CD14-positive monocyte (primary cell): ENCODE results near the gene FIGLA. TPM values are rescaled to one million over a fixed set of nuclear protein-coding genes. Genes with fewer than 3 reads are reported as not detected.

Source experiments
- DNase-seq, 3 donors: peaks; one replicate each; pipeline ENCODE4 v3.0.0-alpha.2; 2011 to 2022
- H2AFZ ChIP-seq: 2 replicates; pipeline ENCODE4 v1.6.0; 2012; ENCODE audit warnings: mild to moderate bottlenecking, low read depth, low read length, inconsistent platforms; ENCODE audit not compliant: insufficient read depth, poor library complexity, severe bottlenecking
- H3K27ac ChIP-seq, 2 donors: 1 replicate in 1 of 2; 2 replicates in 1 of 2; pipeline ENCODE4 v1.5.1; 2012 to 2013; ENCODE audit warnings: low read length in 2 of 2, control low read depth in 1 of 2, inconsistent platforms in 1 of 2, low read depth in 1 of 2, mild to moderate bottlenecking in 1 of 2
- H3K27me3 ChIP-seq, 2 donors: one replicate each; pipeline versions ENCODE4 v1.6.0 to v1.6.1; 2011 to 2013; ENCODE audit warnings: low read length in 2 of 2; ENCODE audit not compliant: control insufficient read depth in 2 of 2, insufficient read depth in 2 of 2
- H3K36me3 ChIP-seq, 2 donors: replicated peaks in 1 of 2; 1 replicate in 1 of 2; 2 replicates in 1 of 2; pipeline versions ENCODE4 v1.5.1 to v1.6.1; 2012 to 2013; ENCODE audit warnings: low read length in 2 of 2, control low read depth in 1 of 2, inconsistent platforms in 1 of 2, mild to moderate bottlenecking in 1 of 2; ENCODE audit not compliant: insufficient read depth in 2 of 2, control insufficient read depth in 1 of 2
- H3K4me1 ChIP-seq, 2 donors: 1 replicate in 1 of 2; 2 replicates in 1 of 2; pipeline versions ENCODE4 v1.5.1 to v1.6.1; 2012 to 2013; ENCODE audit warnings: low read length in 2 of 2, control low read depth in 1 of 2, inconsistent platforms in 1 of 2, mild to moderate bottlenecking in 1 of 2, moderate library complexity in 1 of 2; ENCODE audit not compliant: insufficient read depth in 2 of 2, control insufficient read depth in 1 of 2
- H3K4me2 ChIP-seq: replicated peaks from 2 replicates; pipeline ENCODE3; 2012; ENCODE audit warnings: low read length, moderate library complexity, mild to moderate bottlenecking; ENCODE audit not compliant: poor library complexity, severe bottlenecking; ENCODE audit errors: extremely low read depth
- H3K4me3 ChIP-seq, 3 experiments: fragments of 200-600 bp in 1 of 3; sonication (generic) in 1 of 3; replicated peaks in 1 of 3; 1 replicate in 2 of 3; 2 replicates in 1 of 3; pipeline ENCODE4 v1.5.1; 2011 to 2013; ENCODE audit warnings: low read length in 3 of 3, mild to moderate bottlenecking in 3 of 3, control low read depth in 2 of 3, low read depth in 2 of 3, inconsistent platforms in 1 of 3, moderate library complexity in 1 of 3
- H3K79me2 ChIP-seq: 2 replicates; pipeline ENCODE4 v1.6.0; 2012; ENCODE audit warnings: mild to moderate bottlenecking, control low read depth, inconsistent platforms, low read length, moderate library complexity; ENCODE audit not compliant: insufficient read depth
- H3K9ac ChIP-seq: 2 replicates; pipeline ENCODE4 v1.6.0; 2017; ENCODE audit warnings: low read length, mild to moderate bottlenecking; ENCODE audit not compliant: insufficient read depth, poor library complexity, severe bottlenecking
- H3K9me3 ChIP-seq, 2 donors: replicated peaks in 1 of 2; 1 replicate in 1 of 2; 2 replicates in 1 of 2; pipeline versions ENCODE4 v1.5.1 to v1.6.1; 2012 to 2013; ENCODE audit warnings: low read length in 2 of 2, control low read depth in 1 of 2; ENCODE audit not compliant: control insufficient read depth in 1 of 2, insufficient read depth in 1 of 2
- H4K20me1 ChIP-seq: 2 replicates; pipeline ENCODE4 v1.6.0; 2012; ENCODE audit warnings: mild to moderate bottlenecking, low read length, control low read depth, moderate library complexity; ENCODE audit not compliant: insufficient read depth
- H3K27ac Mint-ChIP-seq, 7 donors: one replicate each; pipeline ENCODE4 v1.8.0; 2020; ENCODE audit warnings: mild to moderate bottlenecking in 7 of 7, mixed read lengths in 7 of 7, moderate library complexity in 6 of 7, inconsistent platforms in 2 of 7
- H3K27me3 Mint-ChIP-seq, 3 donors: one replicate each; pipeline ENCODE4 v1.8.0; 2021 to 2022; ENCODE audit warnings: low read depth in 3 of 3, mild to moderate bottlenecking in 3 of 3, mixed read lengths in 3 of 3, moderate library complexity in 3 of 3, inconsistent platforms in 1 of 3
- H3K36me3 Mint-ChIP-seq, 2 donors: one replicate each; pipeline ENCODE4 v1.8.0; 2020; ENCODE audit warnings: mixed read lengths in 2 of 2, inconsistent platforms in 1 of 2, mild to moderate bottlenecking in 1 of 2
- H3K4me1 Mint-ChIP-seq: one replicate; pipeline ENCODE4 v1.8.0; 2020; ENCODE audit warnings: mild to moderate bottlenecking, mixed read lengths
- H3K4me3 Mint-ChIP-seq, 2 donors: one replicate each; pipeline ENCODE4 v1.8.0; 2020; ENCODE audit warnings: mild to moderate bottlenecking in 2 of 2, mixed read lengths in 2 of 2, moderate library complexity in 1 of 2
- H3K9me3 Mint-ChIP-seq, 7 donors: one replicate each; pipeline ENCODE4 v1.8.0; 2020 to 2022; ENCODE audit warnings: mixed read lengths in 7 of 7, mild to moderate bottlenecking in 6 of 7, moderate library complexity in 6 of 7, inconsistent platforms in 2 of 7
- WGBS: methylation state at CpG from one replicate; pipeline ENCODE4 v1.1.5; 2013; ENCODE audit warnings: missing lambda C conversion rate; ENCODE audit not compliant: insufficient coverage; 5-methylcytosine and 5-hydroxymethylcytosine counted together
- intact Hi-C, 2 donors: fragments of 100-400 bp; cut with micrococcal nuclease; formaldehyde crosslinking; loops; one replicate each; pipeline versions ENCODE4 v1.15.0 to v1.15.1; 2023
- polyA plus RNA-seq, 3 donors: library from polyadenylated mRNA; depleted of rRNA in 1 of 3; unstranded in 2 of 3; stranded (reverse) in 1 of 3; fragments of 300-500 nt in 2 of 3; fragments of >200 nt in 1 of 3; fragmentation: Illumina TruSeq in 2 of 3; gene quantifications; 1 replicate in 2 of 3; 2 replicates in 1 of 3; pipeline ENCODE4 v1.2.3, GENCODE V29; 2012 to 2021
- TF ChIP-seq, protein P1 (sequence below): fragments of 200-600 bp; IDR thresholded peaks from one replicate; pipeline ENCODE4 v1.8.0; 2022; ENCODE audit warnings: antibody characterized with exemption, mild to moderate bottlenecking

FIGLA gene
- polyA plus RNA-seq, 3 donors, result 0.13 TPM; not detected in 2

DNA sequence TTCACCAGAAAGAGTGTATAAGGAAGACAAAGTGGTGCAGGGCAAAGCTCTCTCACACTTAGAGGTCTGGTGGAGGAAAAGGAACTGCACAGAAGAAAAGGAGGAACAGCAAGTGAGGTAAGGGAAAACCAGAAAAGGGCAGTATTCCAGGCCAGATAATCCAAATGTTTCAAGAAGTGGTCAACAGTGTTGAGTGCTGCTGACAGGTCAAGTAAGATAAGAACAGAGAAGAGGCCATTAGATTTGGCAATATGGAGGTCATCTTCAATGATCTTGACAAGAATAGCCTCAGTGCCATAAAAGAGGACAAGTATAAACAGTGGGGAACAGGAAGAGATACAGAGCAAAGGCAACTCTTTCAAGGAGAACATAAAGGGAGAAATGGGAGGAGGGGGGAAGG is 37.4 kb downstream of the FIGLA start:
- no peak overlapping the region for H3K27ac Mint-ChIP-seq
- intact Hi-C loops, result no loop called here
- DNase-seq, result no peak

DNA sequence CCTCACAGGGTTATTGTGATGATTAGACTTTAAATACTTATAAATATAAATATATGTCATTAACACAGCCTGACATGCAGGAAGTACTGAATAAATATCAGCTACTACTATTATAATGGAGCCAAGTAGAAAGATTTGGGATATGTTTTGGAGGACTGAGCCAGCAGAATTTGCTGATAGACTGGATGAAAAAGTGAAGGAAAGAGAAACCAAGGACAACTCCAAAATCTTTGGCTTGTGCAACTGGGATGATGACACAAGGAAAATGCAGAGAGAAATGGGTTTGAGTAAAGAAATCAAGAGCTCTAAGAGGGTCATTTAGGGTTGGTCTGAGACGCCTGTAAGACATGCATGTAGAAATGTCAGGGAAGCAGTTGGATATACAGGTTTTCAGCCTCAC is 38.0 kb downstream of the FIGLA start:
- Mint-ChIP-seq H3K27ac (no peak overlapping the region), H3K27me3 (peaks cover 5 to 13% (median 11%) of the 10 kb centered on the region in 3 donors), H3K36me3 (no peaks in the 10 kb centered on the region), H3K4me1 (no peaks in the 10 kb centered on the region), H3K9me3 (peaks cover 0 to 2% (median under 1%) of the 10 kb centered on the region in 7 donors), H3K4me3 (no peak overlapping the region)
- Histone ChIP-seq H3K4me3 (no peak overlapping the region), H3K4me1 (no peaks in the 10 kb centered on the region), H2AFZ (no peak overlapping the region), H3K27ac (no peak overlapping the region), H4K20me1 (no peaks in the 10 kb centered on the region), H3K4me2 (no peak overlapping the region), H3K79me2 (no peaks in the 10 kb centered on the region), H3K27me3 (peaks cover 6 to 9% of the 10 kb centered on the region in 2 donors), H3K36me3 (no peaks in the 10 kb centered on the region), H3K9me3 (no peaks in the 10 kb centered on the region), H3K9ac (no peak overlapping the region)
- DNase-seq, result no peak
- WGBS, result 100% methylated on average over 1 of the region's 1 CpG
- TF ChIP-seq, protein P1, sequence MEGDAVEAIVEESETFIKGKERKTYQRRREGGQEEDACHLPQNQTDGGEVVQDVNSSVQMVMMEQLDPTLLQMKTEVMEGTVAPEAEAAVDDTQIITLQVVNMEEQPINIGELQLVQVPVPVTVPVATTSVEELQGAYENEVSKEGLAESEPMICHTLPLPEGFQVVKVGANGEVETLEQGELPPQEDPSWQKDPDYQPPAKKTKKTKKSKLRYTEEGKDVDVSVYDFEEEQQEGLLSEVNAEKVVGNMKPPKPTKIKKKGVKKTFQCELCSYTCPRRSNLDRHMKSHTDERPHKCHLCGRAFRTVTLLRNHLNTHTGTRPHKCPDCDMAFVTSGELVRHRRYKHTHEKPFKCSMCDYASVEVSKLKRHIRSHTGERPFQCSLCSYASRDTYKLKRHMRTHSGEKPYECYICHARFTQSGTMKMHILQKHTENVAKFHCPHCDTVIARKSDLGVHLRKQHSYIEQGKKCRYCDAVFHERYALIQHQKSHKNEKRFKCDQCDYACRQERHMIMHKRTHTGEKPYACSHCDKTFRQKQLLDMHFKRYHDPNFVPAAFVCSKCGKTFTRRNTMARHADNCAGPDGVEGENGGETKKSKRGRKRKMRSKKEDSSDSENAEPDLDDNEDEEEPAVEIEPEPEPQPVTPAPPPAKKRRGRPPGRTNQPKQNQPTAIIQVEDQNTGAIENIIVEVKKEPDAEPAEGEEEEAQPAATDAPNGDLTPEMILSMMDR, result no peak
- intact Hi-C loops, result no loop called here

More for the DNA sequence above, 37.4 kb downstream of the FIGLA start:
- H3K9ac ChIP-seq, result no peak overlapping the region
- H3K4me1 ChIP-seq, result no peaks in the 10 kb centered on the region
- H3K4me2 ChIP-seq, result no peak overlapping the region
- no peak overlapping the region for H3K4me3 Mint-ChIP-seq
- H3K36me3 ChIP-seq, result no peaks in the 10 kb centered on the region
- no peak overlapping the region for H3K4me3 ChIP-seq
- no peaks in the 10 kb centered on the region for H3K9me3 ChIP-seq
- peaks cover 5 to 14% (median 13%) of the 10 kb centered on the region in 3 donors for H3K27me3 Mint-ChIP-seq
- H3K36me3 Mint-ChIP-seq, result no peaks in the 10 kb centered on the region
- H3K27ac ChIP-seq, result no peak overlapping the region
- H3K9me3 Mint-ChIP-seq, result no peaks in the 10 kb centered on the region
- H4K20me1 ChIP-seq, result no peaks in the 10 kb centered on the region
- TF ChIP-seq, protein P1, result no peak
- H3K4me1 Mint-ChIP-seq, result no peaks in the 10 kb centered on the region
- H2AFZ ChIP-seq, result no peak overlapping the region
- H3K27me3 ChIP-seq, result peaks cover 8 to 9% of the 10 kb centered on the region in 2 donors
- H3K79me2 ChIP-seq, result no peaks in the 10 kb centered on the region
